Measurements from ENCODE around the gene MFSD6.
"Not testable (repeated sequence)": the region's sequence is repeated elsewhere in the genome, so short reads cannot be mapped to it uniquely, and the experiment has no call there.

Gene MFSD6

DNA sequence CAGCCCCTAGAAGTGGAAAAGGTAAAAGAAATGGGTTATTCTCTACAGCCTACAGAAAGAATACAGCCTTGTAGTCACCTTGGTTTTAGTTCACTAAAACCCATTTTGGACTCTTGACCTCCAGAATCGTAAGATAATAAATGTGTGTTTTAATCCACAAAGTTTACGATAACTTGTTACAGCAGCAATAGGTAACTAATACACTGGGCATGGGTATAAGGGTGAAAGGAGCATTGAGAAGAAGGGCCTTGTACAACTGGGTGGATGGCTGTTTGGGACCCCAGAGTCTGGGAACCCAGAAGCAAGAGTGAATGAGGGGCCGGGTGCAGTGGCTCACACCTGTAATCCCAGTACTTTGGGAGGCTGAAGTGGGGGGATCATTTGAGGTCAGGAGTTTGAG is 2.2 kb upstream of the MFSD6 start:
- DNase-seq: no peak

- no peak for DNase-seq
These were observed 1.4 kb upstream of the MFSD6 start for GRCh38 chr2:190406805-190407204.

DNA sequence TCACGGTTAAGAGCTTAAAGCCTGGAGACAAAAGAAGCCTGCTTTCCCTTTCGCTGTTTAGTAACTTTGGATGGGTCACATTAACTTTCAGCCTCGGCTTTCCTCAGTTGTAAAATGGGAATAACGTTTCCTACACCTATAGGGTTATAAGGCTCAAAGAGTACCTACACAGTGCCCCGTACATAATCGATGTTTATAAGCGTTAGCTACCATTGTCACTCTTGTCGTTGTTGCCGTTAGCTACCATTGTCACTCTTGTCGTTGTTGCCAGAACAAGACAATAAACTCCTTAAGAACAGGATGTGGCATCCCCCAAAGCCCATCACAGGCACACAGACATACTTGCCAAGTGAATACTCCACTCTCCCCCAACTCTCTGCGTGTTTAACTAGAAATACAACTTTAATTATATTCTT is 901 bp upstream of the MFSD6 start:
- no peak for DNase-seq

DNA sequence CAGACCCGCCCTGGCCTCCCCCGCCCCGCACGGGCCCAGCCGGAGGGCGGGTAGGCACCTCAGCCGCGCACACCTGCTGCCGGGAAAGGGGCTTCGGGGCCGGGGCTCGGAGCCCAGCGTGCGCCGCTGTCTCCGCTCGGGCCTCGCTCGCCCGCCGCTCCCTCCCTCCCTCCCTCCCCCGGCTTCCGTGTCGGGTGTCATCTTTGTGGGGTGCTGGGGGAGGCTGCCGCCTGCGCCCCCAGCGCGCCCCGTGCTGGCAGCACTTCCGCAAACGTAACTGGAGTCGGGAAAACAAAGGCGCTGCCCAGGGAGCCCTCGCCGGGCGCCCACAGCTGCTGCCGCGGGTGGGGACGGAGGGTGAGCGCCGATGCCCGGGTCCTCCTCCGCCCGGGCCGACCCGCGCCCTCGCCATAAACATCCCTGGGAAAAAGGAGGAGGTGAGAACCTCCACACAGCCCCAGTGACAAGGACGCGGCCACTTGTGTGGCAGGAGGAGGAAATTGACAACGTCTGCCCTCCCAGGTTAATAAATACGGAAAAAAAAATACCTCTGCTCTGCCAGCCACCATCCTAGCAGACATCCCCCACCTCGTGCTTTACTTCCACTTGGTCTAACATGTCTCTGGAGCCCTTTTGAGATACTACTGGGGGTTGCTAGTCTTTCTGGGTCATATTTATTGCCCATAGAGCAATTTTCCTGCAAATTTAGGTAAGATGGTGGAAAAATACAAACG is 550 bp downstream of the MFSD6 start:
- DNase-seq: peak; percentile 89

- peak; percentile 25 for DNase-seq
These were observed 1.5 kb downstream of the MFSD6 start for GRCh38 chr2:190409616-190410015.

DNA sequence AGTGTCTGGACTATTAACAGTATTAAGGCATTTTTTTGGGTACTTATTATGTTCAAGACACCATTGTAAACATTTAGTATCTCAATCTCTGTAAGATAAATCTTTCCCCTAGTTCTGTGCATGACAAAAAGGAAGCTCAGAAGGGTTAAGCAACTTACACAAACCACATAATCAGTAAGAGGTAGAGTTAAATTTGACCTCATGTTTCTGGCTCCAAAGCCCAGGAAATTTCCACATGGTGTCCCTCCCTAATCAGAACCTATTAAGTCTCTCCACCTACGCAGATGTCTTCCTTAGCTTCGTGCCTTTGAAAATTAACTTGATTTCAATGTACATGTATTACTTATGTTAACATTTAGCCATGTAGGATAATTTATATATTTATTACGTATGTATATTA is 2.0 kb downstream of the MFSD6 start:
- peak; percentile 66 for DNase-seq

DNA sequence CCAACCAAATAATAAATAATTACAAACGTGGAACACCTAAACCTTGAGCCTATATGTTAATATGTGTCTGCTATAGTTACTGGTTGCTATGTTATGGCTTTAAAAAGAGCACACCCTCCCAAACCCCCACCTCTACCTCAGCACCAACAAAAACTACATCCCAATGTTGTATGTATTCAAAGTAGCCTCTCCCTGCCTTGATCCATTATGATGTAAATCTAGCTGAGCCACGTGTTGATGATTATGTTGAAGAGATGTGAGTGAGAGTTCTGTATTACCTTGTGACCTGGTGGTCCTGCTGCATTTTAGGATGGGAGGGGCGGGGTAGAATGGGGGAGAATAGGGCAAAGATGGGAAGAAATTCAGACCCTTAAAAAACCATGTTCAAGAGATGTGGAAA is 4.8 kb downstream of the MFSD6 start:
- DNase-seq: no peak

GRCh38 chr2:190413421-190413820 is 5.3 kb downstream of the MFSD6 start:
- DNase-seq: peak; percentile 54

- DNase-seq: no peak
These were observed 7.1 kb downstream of the MFSD6 start for GRCh38 chr2:190415251-190415650.

GRCh38 chr2:190415794-190416775 is 7.9 kb downstream of the MFSD6 start:
- DNase-seq: peak; percentile 53

- no peak for DNase-seq
These were observed 9.1 kb downstream of the MFSD6 start for GRCh38 chr2:190417045-190417842.

GRCh38 chr2:190418727-190419126 is 10.6 kb downstream of the MFSD6 start:
- no peak for DNase-seq

DNA sequence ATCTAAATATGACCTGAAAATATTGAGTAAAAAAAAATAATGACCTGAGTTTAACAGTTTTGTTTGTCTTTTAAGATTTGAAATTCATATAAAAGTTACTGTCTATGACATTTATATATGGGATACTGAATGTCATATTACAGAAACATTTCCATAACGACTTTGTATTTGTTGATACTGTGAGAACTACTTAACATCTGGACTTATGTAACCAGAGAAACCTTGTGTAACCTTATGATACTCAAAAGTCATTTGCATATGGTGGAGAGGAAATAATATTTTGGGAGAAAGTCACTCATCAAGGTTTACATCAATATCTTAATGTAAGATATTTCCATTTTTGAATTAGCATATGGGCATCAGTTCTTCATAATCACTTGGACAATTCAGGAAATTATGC is 12.6 kb downstream of the MFSD6 start:
- DNase-seq: no peak

DNA sequence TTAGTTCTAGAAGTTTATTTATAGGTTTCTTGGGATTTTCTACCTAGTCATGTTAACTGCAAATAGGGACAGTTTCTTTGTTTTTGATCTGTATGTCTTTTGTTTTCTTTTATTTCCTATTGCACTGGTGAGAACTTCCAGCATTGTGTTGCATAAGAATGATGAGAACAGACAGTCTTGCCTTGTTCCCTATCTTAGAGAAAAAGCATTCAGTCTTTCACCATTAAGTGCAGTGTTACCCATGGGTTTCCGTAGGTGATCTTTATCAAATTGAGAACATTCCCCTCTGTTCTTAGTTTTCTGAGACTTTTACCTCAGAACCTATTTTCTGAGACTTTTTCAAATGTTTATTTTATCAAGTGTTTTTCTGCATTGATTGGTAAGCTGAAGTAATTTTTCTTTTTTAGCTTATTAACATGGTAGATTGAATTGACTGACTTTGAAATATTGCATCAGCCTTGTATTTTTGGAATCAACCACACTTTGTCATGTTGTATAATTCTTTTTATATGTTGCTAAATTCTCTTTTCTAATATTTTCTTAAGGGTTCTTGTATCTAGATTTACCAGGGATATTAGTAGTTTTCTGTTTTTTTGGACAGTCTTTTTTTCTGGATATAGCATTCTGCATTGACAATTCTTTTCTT is 17.2 kb downstream of the MFSD6 start:
- peak; percentile 72 for DNase-seq

DNA sequence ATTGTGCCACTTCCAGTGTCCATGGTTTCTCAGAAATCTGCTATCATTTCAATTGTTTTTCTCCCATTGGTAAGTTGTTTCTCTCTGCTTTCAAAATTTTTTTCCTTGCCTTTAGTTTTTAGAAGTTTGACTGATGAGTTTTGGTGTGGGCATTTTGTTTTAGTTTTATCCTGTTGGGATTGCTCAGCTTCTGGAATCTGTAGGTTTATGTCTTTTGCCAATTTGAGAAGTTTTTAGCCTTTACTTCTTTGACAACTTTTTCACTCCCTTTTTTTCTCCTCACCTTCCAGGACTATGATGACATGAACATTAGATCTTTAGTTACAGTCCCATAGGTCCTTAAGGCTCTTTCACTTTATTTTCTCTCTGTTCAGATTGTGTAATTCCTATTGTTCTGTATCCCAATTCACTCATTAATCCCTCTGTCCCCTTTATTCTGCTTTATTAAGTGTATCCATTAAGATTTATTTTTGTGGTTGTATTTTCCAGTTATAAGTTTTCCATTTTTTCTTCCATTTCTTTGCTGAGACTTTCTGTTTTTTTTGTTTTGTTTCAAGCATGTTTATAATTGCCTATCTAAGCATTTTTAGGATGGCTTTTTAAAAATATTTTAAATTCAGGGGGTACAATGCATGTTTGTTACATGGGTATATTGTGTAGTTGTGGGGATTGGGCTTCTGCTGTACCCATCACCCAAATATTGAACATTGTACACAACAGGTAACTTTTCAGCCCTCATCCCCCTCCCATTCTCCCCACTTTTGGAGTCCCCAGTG is 17.9 kb downstream of the MFSD6 start:
- DNase-seq: no peak

GRCh38 chr2:190430866-190431265 is 22.7 kb downstream of the MFSD6 start:
- DNase-seq: not testable (repeated sequence)

DNA sequence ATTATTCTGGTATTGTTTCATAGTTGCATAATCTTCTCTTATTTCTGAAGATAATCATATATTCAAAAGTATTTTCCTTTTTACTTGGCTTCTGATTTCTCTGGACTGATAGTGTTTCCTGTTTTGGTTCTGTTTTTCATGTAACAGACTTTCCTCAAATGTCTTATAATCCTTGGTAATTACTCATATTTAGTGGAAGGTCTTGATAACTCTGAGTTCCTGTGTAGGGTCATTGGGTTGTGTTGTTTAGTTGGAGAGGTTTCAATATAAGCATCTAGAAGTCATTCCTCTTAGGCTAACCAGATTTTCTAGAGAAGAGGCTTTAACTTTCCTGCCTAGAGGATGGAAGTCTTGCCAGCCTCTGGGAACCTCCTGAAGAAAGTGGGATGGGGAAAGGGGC is 23.8 kb downstream of the MFSD6 start:
- no peak for DNase-seq

GRCh38 chr2:190432567-190433231 is 24.5 kb downstream of the MFSD6 start:
- no peak for DNase-seq

- DNase-seq: peak; percentile 88
These were observed 27.0 kb downstream of the MFSD6 start for GRCh38 chr2:190435031-190435670.

DNA sequence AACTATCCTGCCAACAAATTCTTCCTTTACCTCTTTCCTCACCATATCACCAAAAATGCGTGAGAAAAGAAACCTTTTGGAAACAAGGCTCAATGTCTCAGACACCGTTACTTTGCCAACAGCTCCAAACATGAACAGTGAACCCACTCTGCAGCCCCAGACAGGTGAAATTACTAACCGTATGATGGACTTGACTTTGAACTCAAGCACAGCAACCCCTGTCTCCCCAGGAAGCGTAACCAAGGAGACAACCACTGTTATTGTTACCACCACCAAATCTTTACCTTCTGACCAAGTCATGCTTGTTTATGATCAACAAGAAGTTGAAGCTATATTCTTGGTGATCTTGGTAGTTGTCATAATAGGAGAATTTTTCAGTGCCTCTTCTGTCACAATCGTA is 28.4 kb downstream of the MFSD6 start:
- DNase-seq: no peak

- DNase-seq: no peak
These were observed 32.0 kb downstream of the MFSD6 start for GRCh38 chr2:190440113-190440512.
